Lower leg skin (tissue), 3 donors: ENCODE results near the gene IL1RAPL1.

ENCODE experiments used
- CTCF ChIP-seq, 3 donors: fragments of 450-650 bp; IDR thresholded peaks; one replicate each; pipeline ENCODE4 v1.5.1; 2016; ENCODE audit warnings: antibody characterized with exemption in 3 of 3, mild to moderate bottlenecking in 3 of 3, moderate library complexity in 2 of 3
- POLR2A ChIP-seq, 2 donors: fragments of 450-650 bp; IDR thresholded peaks; one replicate each; pipeline ENCODE4 v1.6.1; 2016 to 2017; ENCODE audit warnings: antibody characterized with exemption in 2 of 2, mild to moderate bottlenecking in 1 of 2, moderate library complexity in 1 of 2

- TF ChIP-seq CTCF (IDR thresholded peaks at IDR 0.05) (no peak), POLR2A (IDR thresholded peaks at IDR 0.05) (no peak)
Observed at GRCh38 chrX:29528281-29528680, 941.0 kb downstream of the IL1RAPL1 start.
